HEK293 (cell line): ENCODE data around the gene SRSF8.

Experiments
- CTCF ChIP-seq: fragments of 450-650 bp; formaldehyde crosslinking; IDR thresholded peaks from 2 replicates; pipeline ENCODE4 v1.5.1; 2016; ENCODE audit warnings: missing biosample characterization, missing genetic modification characterization
- ELK4 ChIP-seq: IDR thresholded peaks from 2 replicates; pipeline ENCODE4 v1.6.1; 2011; ENCODE audit warnings: mild to moderate bottlenecking, low read depth, low read length, borderline replicate concordance
- PATZ1 ChIP-seq: fragments of 450-650 bp; formaldehyde crosslinking; IDR thresholded peaks from 2 replicates; pipeline ENCODE4 v1.5.1; 2016; ENCODE audit warnings: missing biosample characterization, missing genetic modification characterization
- TCF7L2 ChIP-seq: IDR thresholded peaks from 2 replicates; pipeline ENCODE4 v1.6.1; 2011; ENCODE audit warnings: low read depth, mild to moderate bottlenecking, inconsistent platforms, low read length, moderate library complexity, borderline replicate concordance
- ZNF133 ChIP-seq: fragments of 450-650 bp; formaldehyde crosslinking; IDR thresholded peaks from 2 replicates; pipeline ENCODE4 v1.5.1; 2016; ENCODE audit warnings: missing biosample characterization, missing genetic modification characterization
- ZNF501 ChIP-seq: fragments of 450-650 bp; formaldehyde crosslinking; IDR thresholded peaks from 2 replicates; pipeline ENCODE4 v1.5.1; 2016; ENCODE audit warnings: missing biosample characterization, missing genetic modification characterization
- ZNF664 ChIP-seq: fragments of 450-650 bp; formaldehyde crosslinking; IDR thresholded peaks from 2 replicates; pipeline ENCODE4 v1.5.1; 2016; ENCODE audit warnings: missing biosample characterization, missing genetic modification characterization

- TF ChIP-seq TCF7L2 (no peak), ZNF133 (tag by site-specific recombination) (no peak), PATZ1 (tag by site-specific recombination) (no peak), CTCF (tag by site-specific recombination) (no peak), ZNF501 (tag by site-specific recombination) (no peak), ELK4 (no peak), ZNF664 (tag by site-specific recombination) (no peak)
These were observed 23.8 kb upstream of the SRSF8 start for GRCh38 chr11:95042906-95043305.
